DOHH2 (cell line): Measurements from ENCODE around the gene SAT2.

ENCODE experiments used
- H3F3A ChIP-seq: fragments of 200-600 bp; sonication (generic), shearing (Covaris generic); 2 replicates; pipeline ENCODE4 v1.6.0; 2016; ENCODE audit warnings: antibody characterized with exemption, mild to moderate bottlenecking; ENCODE audit not compliant: control insufficient read depth, insufficient read depth
- H3K27ac ChIP-seq: fragments of 200-600 bp; sonication (generic); 2 replicates; pipeline ENCODE4 v1.5.1; 2014; ENCODE audit warnings: low read depth, mild to moderate bottlenecking, low read length, moderate library complexity
- H3K27me3 ChIP-seq: fragments of 200-600 bp; sonication (generic); 2 replicates; pipeline ENCODE4 v1.6.1; 2014; ENCODE audit warnings: mild to moderate bottlenecking, low read length, mixed read lengths; ENCODE audit not compliant: control insufficient read depth
- H3K36me3 ChIP-seq: fragments of 200-600 bp; sonication (generic); 2 replicates; pipeline ENCODE4 v1.6.1; 2014; ENCODE audit warnings: mild to moderate bottlenecking, low read length, moderate library complexity, mixed read lengths; ENCODE audit not compliant: control insufficient read depth
- H3K4me1 ChIP-seq: fragments of 200-600 bp; sonication (generic); 2 replicates; pipeline ENCODE4 v1.6.1; 2014; ENCODE audit warnings: mild to moderate bottlenecking, low read length, mixed read lengths; ENCODE audit not compliant: control insufficient read depth
- H3K4me2 ChIP-seq: fragments of 200-600 bp; sonication (generic); 2 replicates; pipeline ENCODE4 v1.6.0; 2014; ENCODE audit warnings: mild to moderate bottlenecking, low read length, moderate library complexity
- H3K4me3 ChIP-seq: fragments of 200-600 bp; sonication (generic); 2 replicates; pipeline ENCODE4 v1.5.1; 2014; ENCODE audit warnings: mild to moderate bottlenecking, low read length, mixed read lengths
- H3K79me2 ChIP-seq: fragments of 200-600 bp; sonication (generic); 2 replicates; pipeline ENCODE4 v1.6.1; 2014; ENCODE audit warnings: mild to moderate bottlenecking, low read length, mixed read lengths; ENCODE audit not compliant: control insufficient read depth
- H3K9me2 ChIP-seq: fragments of 200-600 bp; sonication (generic); replicated peaks from 2 replicates; pipeline ENCODE4 v1.6.1; 2014; ENCODE audit warnings: mild to moderate bottlenecking, low read length, mixed read lengths; ENCODE audit not compliant: control insufficient read depth
- H3K9me3 ChIP-seq: fragments of 200-600 bp; sonication (generic); 2 replicates; pipeline ENCODE4 v1.6.1; 2014; ENCODE audit warnings: antibody characterized with exemption, low read length, mixed read lengths; ENCODE audit not compliant: control insufficient read depth, insufficient read depth
- H4K20me1 ChIP-seq: fragments of 200-600 bp; sonication (generic); 2 replicates; pipeline ENCODE4 v1.6.0; 2014; ENCODE audit warnings: low read depth, mild to moderate bottlenecking, antibody characterized with exemption, low read length, moderate library complexity; ENCODE audit not compliant: control insufficient read depth, insufficient read depth
- CTCF ChIP-seq: fragments of 200-600 bp; sonication (generic); IDR thresholded peaks from one replicate; pipeline ENCODE4 v1.5.1; 2014; ENCODE audit warnings: antibody characterized with exemption, mild to moderate bottlenecking, low read depth, low read length; ENCODE audit not compliant: poor library complexity, severe bottlenecking
- EZH2phosphoT487 ChIP-seq: fragments of 200-600 bp; sonication (generic); IDR thresholded peaks from 2 replicates; pipeline ENCODE4 v1.6.1; 2017; ENCODE audit warnings: borderline replicate concordance, mild to moderate bottlenecking, antibody characterized with exemption, low read length, moderate library complexity, mixed read lengths

The SAT2 gene

GRCh38 chr17:7589891-7590691, 37.5 kb downstream of the SAT2 start, which contains the start of gene SOX15:
Gene SOX15, minus strand, starts transcription at chr17:7590094. Its CDS starts 418 bp downstream, at chr17:7589676.
- Histone ChIP-seq H3K4me3 (no peak within 1 kb of the TSS), H3K9me3 (no peaks in the 10 kb centered on the region), H3K79me2 (peaks cover 15% of the 10 kb centered on the region), H4K20me1 (no peaks in the 10 kb centered on the region), H3K9me2 (no peaks in the 10 kb centered on the region), H3K4me2 (no peak within 1 kb of the TSS), H3K4me1 (peaks cover 9% of the 10 kb centered on the region), H3F3A (peaks cover 3% of the 10 kb centered on the region; the same call in 1 of the 2 replicates), H3K27ac (no peak within 1 kb of the TSS), H3K36me3 (peaks cover 87% of the 10 kb centered on the region), H3K27me3 (no peaks in the 10 kb centered on the region)
- TF ChIP-seq CTCF: no peak
- TF ChIP-seq EZH2phosphoT487: no peak

GRCh38 chr17:7589204-7589868, 38.3 kb downstream of the SAT2 start:
- no peaks in the 10 kb centered on the region for H4K20me1 ChIP-seq
- peaks cover 22% of the 10 kb centered on the region for H3K79me2 ChIP-seq
- H3K4me1 ChIP-seq: peaks cover 14% of the 10 kb centered on the region
- no peaks in the 10 kb centered on the region for H3K9me3 ChIP-seq
- H3K9me2 ChIP-seq: no peaks in the 10 kb centered on the region
- no peak overlapping the region for H3K4me2 ChIP-seq
- H3K27ac ChIP-seq: no peak overlapping the region
- peaks cover 84% of the 10 kb centered on the region for H3K36me3 ChIP-seq
- no peaks in the 10 kb centered on the region for H3K27me3 ChIP-seq
- peaks cover 3% of the 10 kb centered on the region; the same call in 1 of the 2 replicates for H3F3A ChIP-seq
- TF ChIP-seq CTCF (peak; percentile 56), EZH2phosphoT487 (no peak)
- H3K4me3 ChIP-seq: no peak overlapping the region

GRCh38 chr17:7588553-7589203, 38.9 kb downstream of the SAT2 start:
- H3K9me3 ChIP-seq: no peaks in the 10 kb centered on the region
- no peak overlapping the region for H3K4me3 ChIP-seq
- peaks cover 28% of the 10 kb centered on the region for H3K79me2 ChIP-seq
- no peaks in the 10 kb centered on the region for H3K9me2 ChIP-seq
- peaks cover 14% of the 10 kb centered on the region for H3K4me1 ChIP-seq
- peaks cover 3% of the 10 kb centered on the region; the same call in 1 of the 2 replicates for H3F3A ChIP-seq
- no peak overlapping the region for H3K27ac ChIP-seq
- no peak overlapping the region for H3K4me2 ChIP-seq
- H3K36me3 ChIP-seq: peaks cover 80% of the 10 kb centered on the region
- TF ChIP-seq EZH2phosphoT487: no peak
- no peak for TF ChIP-seq CTCF
- no peaks in the 10 kb centered on the region for H3K27me3 ChIP-seq
- no peaks in the 10 kb centered on the region for H4K20me1 ChIP-seq
